Kidney capillary endothelial cell (primary cell): ENCODE measurements around the gene CERK.

ENCODE experiments used
- DNase-seq: peaks from one replicate; pipeline ENCODE4 v3.0.0-alpha.2; 2018; ENCODE audit warnings: low spot score

The CERK gene

DNA sequence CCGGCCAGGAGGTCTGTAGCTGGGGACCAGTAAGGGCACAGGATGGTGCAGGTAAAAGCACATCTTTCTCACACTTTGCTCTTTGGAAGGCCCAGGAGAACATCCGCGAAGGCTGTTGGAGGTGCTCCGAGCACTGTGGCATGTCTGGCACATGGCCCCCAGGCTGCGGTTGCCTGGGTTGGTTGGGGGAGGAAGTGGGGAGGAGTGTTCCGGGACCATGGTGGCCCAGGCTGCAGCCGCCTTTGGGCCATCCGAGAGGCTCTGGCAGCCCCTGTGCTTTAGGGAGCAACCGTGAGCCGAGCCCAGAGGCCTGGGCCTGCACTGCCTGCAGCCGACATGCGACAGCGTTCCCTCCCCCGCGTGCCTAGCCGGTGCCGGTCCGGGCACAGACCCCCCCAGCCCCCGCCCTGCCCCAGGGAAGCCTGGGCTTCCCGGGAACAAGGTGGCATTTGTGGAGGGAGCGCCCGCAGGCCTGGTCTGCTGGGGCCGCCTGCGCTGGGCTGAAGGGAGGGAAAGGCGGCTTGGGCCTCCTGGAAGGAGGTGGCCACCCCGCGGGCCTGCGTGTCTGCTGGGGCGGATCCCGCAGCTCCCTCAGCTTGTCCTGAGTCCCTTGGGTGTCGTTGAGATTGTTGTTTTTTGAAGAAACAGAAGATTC, 59.9 kb downstream of the CERK start:
- DNase-seq: no peak

DNA sequence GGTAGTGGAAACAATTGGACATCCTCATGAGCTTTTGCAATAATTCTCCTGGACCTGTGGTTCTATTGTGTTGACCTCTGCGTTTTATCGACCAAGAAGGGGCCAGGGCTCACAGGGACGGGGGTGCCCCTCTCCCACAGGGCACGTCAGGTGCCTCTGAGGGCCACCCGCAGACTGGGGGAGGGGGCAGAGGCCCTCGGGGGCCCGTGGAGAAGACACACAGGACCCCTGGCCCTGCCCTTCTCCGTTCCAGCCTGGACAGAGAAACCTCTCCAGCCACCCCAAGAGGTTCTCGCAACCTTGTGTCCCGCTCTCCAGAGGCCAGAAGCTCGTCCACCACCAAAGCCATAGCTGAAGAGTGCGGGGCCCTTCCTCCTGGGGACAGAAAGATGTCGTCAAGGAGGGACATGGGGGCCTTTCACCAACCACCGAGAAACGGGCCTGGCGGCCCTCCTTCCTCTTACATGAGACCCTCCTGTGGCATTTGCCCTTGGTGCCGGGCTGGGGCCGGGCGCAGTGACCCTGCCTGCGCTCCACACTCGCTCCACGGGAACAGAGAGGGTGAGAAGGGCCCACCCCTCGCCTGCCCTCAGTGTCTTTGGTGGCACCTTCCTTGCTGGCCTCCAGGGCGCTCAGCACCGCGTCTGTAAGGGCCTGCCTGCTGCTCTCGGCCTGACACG, 60.6 kb downstream of the CERK start:
- DNase-seq: no peak

DNA sequence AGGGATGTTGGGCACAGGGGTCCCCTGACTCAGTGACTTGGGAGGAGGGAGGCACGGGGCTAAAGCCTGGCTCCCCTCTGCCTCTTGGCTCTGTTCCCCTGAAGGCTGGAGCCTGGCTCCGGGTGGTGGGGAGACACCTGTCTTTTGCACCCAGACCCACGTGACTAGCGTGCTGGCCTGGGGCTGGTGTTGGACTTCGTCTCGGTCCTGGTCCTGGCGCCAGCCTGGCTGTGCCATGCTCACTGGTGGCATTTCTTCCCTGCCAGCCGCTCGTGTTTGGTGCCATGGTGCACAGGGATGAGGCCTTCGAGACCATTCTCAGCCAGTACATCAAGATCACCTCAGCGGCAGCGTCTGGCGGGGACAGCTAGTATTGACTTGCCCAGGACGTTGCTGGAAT, 61.2 kb downstream of the CERK start:
- DNase-seq: no peak

DNA sequence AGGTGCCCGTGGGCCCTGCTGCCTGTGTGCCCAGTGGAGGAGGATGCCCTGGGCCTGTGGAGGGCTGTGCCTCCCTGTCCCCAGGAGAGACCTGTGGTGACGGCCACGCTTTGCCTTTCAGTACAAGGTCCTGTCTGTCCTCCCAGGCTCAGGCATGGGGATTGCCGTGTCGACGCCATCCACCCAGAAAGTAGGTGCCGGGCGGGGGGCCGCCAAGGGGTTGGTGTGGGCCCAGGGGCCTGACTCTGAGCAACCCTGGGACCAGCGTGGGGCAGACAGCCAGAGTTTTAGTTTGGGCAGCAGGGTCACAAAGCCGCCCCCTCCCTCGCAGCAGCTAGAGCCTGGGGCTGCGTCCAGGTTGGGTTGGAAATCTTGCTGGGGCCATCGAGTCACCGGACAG, 61.6 kb downstream of the CERK start:
- DNase-seq: no peak

DNA sequence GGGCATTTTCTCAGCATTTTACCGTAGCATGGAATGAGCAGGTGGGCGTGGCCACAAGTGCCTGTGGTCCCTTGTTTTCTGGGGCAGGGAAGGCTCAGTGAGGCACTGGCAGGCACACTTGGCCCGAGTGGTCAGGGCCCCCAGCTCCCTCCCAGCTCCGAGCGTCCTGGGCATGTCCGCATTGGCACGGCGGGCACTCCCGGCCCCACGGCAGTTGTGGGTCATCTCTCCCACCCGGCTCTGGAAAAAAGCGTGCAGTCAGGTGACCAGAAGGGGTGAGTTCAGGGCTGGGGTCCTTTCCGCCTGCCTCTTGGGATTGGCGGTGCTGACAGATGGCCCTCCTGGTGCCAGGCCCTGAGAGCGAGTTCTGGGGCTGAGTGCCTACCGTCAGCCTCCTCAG, 62.1 kb downstream of the CERK start:
- no peak for DNase-seq

DNA sequence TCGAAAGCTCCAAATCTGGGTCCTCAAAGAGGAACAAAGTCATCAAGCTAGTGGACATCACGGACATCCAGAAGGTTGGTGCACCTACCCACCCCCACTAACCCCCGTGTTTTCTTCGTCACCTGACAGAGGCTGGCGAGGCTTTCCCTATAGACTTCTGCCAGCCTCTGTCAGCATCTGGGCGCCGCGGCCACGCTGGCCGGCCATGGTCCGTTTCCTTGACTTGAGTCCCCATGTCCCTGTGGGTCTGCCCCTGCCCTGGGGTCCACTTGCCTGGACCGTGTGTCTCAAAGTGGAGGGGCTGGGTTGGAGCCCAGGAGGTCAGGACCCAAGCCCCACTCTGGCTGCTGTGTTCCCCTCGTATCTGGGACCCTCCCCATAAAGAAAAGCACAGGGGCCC, 62.6 kb downstream of the CERK start:
- no peak for DNase-seq

DNA sequence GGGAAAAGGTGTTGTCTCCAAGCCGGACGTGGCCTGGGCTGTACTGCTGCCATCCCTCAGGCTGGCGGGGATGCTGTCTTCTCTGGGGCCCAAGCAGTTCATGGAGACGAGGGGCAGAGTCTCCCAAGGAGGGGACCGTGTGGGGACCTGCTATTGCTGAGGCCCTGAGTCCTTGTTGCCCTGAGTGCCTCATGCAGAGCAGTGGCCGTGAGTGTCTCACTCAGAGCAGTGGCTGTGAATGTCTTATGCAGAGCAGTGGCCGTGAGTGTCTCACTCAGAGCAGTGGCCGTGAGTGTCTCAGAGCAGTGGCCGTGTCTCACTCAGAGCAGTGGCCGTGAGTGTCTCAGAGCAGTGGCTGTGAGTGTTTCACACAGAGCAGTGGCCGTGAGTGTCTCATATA, 63.1 kb downstream of the CERK start:
- DNase-seq: no peak

DNA sequence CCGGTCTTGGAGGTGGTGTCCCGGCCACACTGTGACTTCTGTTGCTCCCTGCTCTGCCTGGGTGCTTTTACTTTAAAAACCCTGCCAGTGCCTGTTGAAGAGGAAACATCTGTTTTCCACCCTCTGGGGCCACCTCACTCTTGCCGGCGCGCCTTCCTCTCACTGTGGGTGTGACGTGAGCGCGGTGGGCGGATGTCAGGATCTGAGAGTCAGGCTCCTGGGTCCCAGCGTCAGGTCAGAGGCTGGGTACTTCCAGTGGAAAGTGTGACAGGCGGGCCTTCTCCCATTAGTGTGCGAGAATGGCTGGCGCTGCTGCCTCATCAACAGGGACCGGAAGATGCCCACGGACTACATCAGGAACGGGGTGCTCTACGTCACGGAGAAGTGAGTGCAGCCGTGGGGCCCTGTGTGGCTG, 63.7 kb downstream of the CERK start:
- DNase-seq: peak; percentile 88

DNA sequence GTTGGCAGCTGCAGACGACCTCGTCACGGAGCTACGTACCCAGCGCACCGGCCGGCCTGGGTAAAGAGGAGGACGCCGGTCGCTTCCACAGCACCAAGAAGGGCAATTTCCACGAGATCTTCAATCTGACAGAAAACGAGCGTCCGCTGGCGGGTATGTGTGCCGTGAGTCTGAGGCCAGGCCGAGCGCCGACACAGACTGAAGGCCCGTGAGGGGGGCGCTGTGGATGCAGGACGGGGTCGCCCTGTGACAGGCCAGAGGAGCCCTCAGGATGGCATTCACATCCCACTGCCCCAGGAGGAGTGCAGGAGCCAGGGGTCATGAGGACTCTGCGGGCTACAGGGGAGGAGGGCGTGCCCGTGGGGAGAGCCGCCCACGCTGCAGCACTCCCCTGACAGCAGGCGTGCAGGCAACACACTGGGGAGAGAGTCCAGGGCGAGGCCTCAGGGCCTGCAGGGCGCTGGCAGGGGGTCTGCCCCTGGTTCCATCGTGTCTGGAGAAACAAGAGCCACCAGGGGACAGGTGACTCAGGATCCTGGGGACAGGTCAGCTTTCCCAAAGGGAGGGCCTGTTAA, 64.3 kb downstream of the CERK start:
- no peak for DNase-seq

DNA sequence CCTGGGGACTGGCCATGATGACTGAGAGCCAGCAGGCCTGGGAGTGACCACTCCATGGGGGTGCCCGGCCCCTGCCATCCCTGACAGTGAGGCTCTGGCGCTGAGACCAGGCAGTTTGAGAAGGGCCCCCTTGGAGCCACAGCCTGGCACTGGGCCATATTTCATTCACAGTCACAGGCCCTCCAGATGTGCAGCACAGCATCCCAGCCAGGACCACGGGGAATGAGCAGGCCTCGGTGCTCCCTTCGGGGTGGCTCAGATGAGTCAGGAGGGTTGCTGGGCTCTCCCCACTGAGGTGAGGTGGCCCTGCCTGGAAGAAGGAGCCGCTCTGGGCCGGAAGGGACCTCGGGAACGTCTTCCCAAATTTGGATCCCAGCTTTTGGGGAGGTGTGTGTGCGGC, 64.8 kb downstream of the CERK start:
- DNase-seq: no peak

DNA sequence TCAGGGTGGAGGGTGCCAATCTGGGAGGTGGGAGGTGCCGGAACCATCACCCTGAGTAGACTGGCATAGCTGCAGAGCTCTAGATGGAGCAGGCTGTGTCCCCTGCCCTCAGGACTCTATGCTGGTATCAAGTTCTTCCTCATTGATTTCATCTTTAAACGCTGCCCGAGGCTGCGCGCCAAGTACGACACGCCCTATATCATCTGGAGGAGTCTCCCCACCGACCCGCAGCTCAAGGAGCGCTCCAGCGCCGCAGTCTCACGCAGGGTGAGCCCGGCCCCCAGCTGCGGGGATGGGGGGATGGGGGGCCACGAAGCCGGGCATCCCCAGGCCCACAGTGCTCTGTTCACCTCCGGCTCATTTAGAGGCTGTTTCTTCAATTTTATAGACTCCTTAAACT, 65.3 kb downstream of the CERK start:
- DNase-seq: no peak

DNA sequence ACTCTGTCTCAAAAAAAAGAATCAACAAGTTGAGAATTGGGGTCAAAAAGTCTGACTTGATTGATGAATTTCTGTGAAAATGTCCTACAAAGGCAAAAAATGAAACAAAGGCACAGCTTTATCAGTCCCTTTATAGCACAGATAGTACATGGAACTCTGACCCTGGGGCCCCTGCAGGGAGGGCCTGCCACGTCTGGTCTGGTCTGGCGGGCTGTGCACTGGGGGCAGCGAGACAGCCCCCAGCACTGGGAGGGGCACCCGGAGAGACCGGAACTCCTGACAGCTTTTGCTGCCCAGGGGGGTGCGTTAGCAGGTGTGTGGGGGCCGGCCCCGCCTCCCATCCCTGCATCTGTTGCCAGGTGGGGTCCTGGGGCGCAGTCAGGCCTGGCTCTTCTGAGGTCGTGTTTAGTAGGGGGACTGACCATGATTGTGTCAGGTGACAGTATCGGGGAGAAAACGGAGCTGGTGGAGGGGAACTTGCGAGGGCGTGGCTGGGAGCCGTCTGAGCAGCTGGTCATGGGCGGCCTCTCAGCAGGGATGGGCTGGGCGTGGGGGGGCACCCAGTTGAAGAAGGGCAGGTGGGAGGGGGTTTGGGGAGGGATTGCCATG, 66.1 kb downstream of the CERK start:
- DNase-seq: no peak

DNA sequence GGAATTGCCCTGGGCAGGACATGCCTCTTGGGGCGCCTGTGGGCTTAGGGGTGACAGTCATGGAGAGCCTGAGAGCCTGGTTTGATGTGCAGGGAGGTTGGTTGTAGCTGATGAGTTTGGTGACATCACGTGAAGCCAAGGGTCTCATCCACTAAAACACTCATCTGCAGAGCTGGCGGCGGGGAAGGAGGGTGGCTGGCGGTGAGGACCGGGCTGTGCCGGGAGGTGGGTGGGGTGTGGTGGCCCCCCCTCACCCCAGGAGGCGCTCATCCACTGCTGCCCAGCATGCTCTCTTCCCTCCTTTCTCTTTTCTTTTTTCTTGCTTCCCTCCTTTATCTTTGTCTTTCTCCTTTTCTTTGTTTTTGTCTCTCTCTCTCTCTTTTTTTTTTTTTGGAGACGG, 68.9 kb downstream of the CERK start:
- no peak for DNase-seq

DNA sequence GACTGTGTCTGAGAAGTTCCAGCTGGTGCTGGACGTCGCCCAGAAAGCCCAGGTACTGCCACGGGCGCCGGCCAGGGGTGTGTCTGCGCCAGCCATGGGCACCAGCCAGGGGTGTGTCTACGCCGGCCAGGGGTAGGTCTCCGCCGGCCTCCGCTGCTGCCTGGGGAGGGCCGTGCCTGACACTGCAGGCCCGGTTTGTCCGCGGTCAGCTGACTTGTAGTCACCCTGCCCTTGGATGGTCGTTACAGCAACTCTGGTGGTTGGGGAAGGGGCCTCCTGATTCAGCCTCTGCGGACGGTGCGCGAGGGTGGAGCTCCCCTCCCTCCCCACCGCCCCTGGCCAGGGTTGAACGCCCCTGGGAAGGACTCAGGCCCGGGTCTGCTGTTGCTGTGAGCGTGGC, 69.9 kb downstream of the CERK start:
- DNase-seq: no peak

DNA sequence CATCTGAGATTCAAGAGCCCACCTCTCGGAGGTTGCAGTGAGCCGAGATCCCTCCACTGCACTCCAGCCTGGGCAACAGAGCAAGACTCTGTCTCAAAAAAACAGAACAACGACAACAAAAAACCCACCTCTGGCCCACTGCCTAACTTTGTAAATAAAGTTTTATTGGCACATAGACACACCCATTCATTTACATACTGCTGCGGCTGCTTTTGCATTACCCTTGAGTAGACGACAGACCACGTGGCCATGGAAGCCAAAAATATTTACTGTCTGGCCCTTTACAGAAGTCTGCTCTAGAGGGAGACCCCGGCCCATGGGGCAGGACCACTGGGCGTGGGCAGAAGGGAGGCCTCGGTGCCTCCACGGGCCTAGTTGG, 70.8 kb downstream of the CERK start:
- DNase-seq: no peak

DNA sequence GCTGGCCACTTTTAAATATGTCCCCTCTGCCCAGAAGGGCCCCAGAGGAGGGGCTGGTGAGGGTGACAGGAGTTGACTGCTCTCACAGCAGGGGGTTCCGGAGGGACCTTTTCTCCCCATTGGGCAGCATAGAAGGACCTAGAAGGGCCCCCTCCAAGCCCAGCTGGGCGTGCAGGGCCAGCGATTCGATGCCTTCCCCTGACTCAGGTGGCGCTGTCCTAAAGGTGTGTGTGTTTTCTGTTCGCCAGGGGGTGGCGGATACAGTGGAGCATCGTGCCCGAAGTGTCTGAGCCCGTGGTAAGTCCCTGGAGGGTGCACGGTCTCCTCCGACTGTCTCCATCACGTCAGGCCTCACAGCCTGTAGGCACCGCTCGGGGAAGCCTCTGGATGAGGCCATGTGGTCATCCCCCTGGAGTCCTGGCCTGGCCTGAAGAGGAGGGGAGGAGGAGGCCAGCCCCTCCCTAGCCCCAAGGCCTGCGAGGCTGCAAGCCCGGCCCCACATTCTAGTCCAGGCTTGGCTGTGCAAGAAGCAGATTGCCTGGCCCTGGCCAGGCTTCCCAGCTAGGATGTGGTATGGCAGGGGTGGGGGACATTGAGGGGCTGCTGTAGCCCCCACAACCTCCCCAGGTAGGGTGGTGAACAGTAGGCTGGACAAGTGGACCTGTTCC, 71.3 kb downstream of the CERK start:
- DNase-seq: no peak

DNA sequence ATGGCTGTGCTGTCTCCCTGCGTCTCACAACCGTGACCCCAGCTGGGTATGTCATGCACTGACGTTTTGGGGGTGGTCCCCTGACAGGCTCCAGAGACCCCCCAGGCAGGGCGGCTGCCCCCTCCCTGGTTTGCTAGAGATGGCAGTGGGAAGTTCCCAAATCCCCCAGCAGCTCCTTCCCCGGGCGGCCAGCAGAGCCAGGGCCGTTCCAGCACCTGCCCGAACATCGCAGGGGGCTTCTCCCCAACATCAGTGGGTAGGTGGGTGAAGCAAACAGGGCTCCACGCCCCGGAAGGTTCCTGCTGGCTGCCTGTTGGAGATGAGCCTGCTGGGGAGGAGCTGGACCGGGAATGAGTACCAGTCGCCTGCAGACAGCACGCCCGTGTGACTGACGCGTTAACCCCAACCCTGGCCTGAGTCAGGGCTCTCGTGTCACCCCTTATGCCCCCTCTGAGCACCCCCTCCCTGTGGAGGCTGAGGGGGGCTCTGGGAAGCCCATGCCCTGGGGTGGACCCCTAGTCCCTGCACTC, 72.2 kb downstream of the CERK start:
- DNase-seq: no peak

DNA sequence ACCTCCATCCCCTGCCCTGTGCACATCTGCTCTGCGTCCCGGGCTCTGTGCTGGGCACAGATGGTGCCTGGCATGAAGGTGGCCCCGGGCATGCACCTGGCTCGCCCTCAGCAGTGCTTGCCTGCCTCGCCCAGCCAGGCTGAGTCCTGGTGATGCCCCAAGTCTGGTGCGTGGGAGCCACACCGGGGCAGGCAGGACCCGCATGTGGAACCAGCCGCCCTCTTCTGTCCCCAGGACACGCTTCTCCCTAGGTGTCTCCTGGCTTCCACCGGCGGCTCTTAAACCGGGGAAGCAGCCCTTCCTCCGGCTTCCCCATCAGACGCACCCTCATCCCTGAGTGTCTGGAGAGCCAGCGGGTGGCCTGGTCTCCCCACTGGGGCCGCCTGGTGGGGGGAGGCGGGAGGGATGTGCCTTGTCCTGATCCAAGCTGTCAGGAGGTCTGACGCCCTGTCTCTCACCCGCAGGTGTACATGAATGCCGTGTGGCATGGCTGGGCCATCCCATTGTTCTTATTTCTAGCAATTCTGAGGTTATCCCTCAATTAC, 72.8 kb downstream of the CERK start:
- no peak for DNase-seq

DNA sequence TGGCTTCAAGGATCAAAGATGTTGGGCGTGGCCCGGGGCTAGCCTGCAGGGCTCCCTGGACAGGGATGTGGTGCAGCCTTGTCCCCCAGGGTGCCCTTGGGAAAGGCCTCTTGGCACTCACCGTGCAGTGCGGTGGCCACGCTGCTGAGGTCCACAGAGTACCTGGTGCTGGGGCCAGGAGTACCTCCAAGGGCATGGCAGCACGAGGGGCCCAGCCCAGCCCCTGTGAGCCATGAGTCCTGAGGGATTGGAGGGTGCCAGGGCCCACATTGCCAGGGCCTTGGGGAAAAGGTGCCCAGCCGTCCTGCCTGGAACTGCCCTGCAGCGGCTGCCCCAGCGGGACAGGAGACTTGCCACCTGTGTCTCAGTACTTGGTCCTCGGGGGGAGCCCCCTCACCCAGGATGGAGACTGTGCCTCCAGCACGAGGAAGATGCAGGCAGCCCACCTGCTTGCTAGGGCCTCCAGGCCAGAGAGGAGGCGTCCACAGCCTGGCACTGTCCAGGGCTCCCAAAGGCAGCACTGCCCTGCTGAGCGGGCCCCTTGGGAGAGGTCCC, 73.7 kb downstream of the CERK start:
- DNase-seq: no peak

DNA sequence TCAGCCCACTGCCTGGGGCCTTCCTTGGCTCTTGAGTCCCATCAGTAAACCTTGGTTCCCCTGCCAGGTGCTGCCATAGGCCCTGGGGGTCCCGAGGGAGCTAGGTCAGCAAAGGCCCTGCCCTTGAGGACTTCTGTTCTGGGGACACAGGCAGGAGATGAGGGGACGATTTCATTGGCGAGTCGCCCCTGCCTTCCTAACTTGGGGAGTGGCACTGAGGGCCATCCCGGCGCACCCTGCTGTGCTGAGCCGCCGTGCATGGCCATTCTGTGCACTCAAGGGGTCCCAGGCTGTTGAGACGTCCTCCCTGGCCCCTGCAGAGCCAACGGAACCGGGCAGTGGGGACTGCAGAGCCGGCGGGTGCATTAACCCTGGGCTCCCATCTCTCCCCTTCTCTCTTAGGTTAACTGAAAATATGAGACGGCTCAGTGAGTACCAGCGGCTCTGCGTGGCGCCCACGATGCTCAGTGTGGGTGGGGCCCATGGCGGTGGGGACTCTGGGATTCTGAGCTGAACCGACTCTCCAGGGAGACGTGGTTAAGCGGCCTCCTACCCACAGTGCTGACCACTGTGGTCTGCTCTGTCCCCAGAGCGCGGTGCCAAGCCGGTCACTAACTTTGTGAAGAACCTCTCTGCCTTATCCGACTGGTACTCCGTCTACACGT, 74.5 kb downstream of the CERK start:
- DNase-seq: no peak

DNA sequence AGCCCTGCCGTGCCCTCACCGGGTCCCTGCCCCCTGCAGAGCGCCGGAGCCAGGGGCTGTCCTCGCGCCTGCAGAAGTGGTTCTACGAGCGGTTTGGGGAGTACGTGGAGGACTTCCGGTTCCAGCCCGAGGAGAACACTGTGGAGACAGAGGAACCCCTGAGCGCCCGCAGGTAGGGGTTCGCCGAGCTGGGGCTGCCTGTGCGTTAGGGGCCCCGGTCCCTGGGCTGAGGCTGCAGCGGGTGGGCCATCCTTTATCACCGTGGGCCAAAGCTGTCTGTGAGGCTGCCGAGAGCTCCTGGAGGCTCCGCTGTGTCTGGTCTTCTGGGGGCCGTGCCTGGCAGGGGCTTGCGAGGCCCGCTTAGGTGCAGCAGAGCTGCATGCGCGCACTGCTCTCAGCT, 75.1 kb downstream of the CERK start:
- no peak for DNase-seq

DNA sequence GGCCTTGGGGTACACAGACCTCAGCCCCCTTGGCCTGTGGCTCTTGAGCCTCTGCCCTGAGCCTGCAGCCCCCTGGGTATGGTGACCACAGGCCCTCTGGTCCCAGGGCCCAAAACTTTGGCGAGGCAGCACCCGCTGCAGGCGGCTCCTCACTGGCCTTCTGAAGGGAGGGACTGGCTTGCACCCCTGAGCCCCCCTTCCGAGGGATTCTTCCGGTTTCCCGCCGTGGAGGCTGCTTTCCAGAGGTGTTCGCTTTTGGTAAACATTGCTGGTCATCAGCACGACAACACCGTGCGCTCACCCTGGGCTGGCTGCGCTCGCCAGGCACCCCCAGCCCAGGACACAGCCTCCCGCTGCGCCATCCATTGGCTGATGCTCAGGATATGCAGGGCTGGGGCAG, 75.8 kb downstream of the CERK start:
- DNase-seq: no peak
